NB4 (cell line): ENCODE results near the gene CIB4.
A peak's percentile ranks its signal among the peaks of the same experiment; 100 is the strongest.

Source experiments
- DNase-seq: peaks from one replicate; pipeline ENCODE4 v3.0.0; 2010; ENCODE audit warnings: low read depth
- H3K4me3 ChIP-seq: one replicate; pipeline ENCODE4 v1.5.1; 2011; ENCODE audit warnings: mild to moderate bottlenecking, low read depth, low read length, moderate library complexity
- CTCF ChIP-seq: IDR thresholded peaks from one replicate; pipeline ENCODE4 v1.5.1; 2012; ENCODE audit warnings: low read depth, low read length
- MAX ChIP-seq: IDR thresholded peaks from 2 replicates; pipeline ENCODE4 v1.6.1; 2011; ENCODE audit warnings: low read depth, low read length
- MYC ChIP-seq: IDR thresholded peaks from 2 replicates; pipeline ENCODE4 v1.6.1; 2011; ENCODE audit warnings: low read depth, low read length
- POLR2A ChIP-seq: IDR thresholded peaks from 2 replicates; pipeline ENCODE4 v1.6.1; 2011; ENCODE audit warnings: mild to moderate bottlenecking; ENCODE audit not compliant: insufficient read length; ENCODE audit errors: extremely low read depth

CIB4 gene

GRCh38 chr2:26683583-26683982 lies 42.4 kb upstream of the CIB4 start:
- DNase-seq, result no peak
- TF ChIP-seq MAX (no peak), POLR2A (no peak), CTCF (peak; percentile 2)
- H3K4me3 ChIP-seq, result no peak overlapping the region

- H3K4me3 ChIP-seq, result no peak overlapping the region
- no peak for DNase-seq
- no peak for TF ChIP-seq POLR2A
- no peak for TF ChIP-seq MYC
- no peak for TF ChIP-seq CTCF
- no peak for TF ChIP-seq MAX
Measured at GRCh38 chr2:26682155-26682554, 41.0 kb upstream of the CIB4 start.

GRCh38 chr2:26681656-26682055 lies 40.5 kb upstream of the CIB4 start:
- TF ChIP-seq CTCF (no peak), POLR2A (no peak), MYC (no peak), MAX (no peak)
- H3K4me3 ChIP-seq, result no peak overlapping the region
- DNase-seq, result no peak

GRCh38 chr2:26679867-26680266 lies 38.7 kb upstream of the CIB4 start:
- TF ChIP-seq POLR2A, result no peak
- no peak for TF ChIP-seq MYC
- no peak overlapping the region for H3K4me3 ChIP-seq
- DNase-seq, result peak; percentile 18

- no peak for DNase-seq
- H3K4me3 ChIP-seq, result no peak overlapping the region
- TF ChIP-seq POLR2A (no peak), MYC (no peak), MAX (no peak), CTCF (no peak)
Measured at GRCh38 chr2:26678035-26678434, 36.9 kb upstream of the CIB4 start.

GRCh38 chr2:26675651-26676255 lies 34.6 kb upstream of the CIB4 start:
- no peak overlapping the region for H3K4me3 ChIP-seq
- DNase-seq, result no peak
- TF ChIP-seq MYC (no peak), MAX (no peak), CTCF (no peak), POLR2A (no peak)
